Measurements from ENCODE around the gene ROGDI. TPM values are rescaled to one million over a fixed set of nuclear protein-coding genes. Genes with fewer than 3 reads are reported as not detected.
"Not testable (repeated sequence)": the region's sequence is repeated elsewhere in the genome, so short reads cannot be mapped to it uniquely, and the experiment has no call there.

The ROGDI gene
- total and polyA plus RNA-seq, 12 donors = 44.1 to 148 (median 96.9) TPM

- H3K4me1 ChIP-seq = no peaks in the 10 kb centered on the region
- no peaks in the 10 kb centered on the region for H3K9me3 ChIP-seq
- no peak for DNase-seq
- no peak overlapping the region for H3K27ac ChIP-seq
- TF ChIP-seq, protein P1, sequence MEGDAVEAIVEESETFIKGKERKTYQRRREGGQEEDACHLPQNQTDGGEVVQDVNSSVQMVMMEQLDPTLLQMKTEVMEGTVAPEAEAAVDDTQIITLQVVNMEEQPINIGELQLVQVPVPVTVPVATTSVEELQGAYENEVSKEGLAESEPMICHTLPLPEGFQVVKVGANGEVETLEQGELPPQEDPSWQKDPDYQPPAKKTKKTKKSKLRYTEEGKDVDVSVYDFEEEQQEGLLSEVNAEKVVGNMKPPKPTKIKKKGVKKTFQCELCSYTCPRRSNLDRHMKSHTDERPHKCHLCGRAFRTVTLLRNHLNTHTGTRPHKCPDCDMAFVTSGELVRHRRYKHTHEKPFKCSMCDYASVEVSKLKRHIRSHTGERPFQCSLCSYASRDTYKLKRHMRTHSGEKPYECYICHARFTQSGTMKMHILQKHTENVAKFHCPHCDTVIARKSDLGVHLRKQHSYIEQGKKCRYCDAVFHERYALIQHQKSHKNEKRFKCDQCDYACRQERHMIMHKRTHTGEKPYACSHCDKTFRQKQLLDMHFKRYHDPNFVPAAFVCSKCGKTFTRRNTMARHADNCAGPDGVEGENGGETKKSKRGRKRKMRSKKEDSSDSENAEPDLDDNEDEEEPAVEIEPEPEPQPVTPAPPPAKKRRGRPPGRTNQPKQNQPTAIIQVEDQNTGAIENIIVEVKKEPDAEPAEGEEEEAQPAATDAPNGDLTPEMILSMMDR (IDR thresholded peaks at IDR 0.05) = no peak
- H3K36me3 ChIP-seq = no peaks in the 10 kb centered on the region
- H3K27me3 ChIP-seq = no peaks in the 10 kb centered on the region
- 65 to 68% methylated on average over 9 of the region's 9 CpGs for WGBS, 2 donors
- no peak overlapping the region for H3K4me3 ChIP-seq
- ATAC-seq = no peak
- intact Hi-C loops (cut with DNase I) = no loop called here
These were observed 13.9 kb downstream of the ROGDI start for GRCh38 chr16:4788489-4788889.

GRCh38 chr16:4787627-4788482, 14.6 kb downstream of the ROGDI start, which contains the start of gene SEPTIN12:
SEPTIN12 (minus strand) TSS chr16:4788345; CDS start chr16:4787645, 700 bp downstream.
- Histone ChIP-seq H3K27me3 (no peaks in the 10 kb centered on the region), H3K36me3 (no peaks in the 10 kb centered on the region), H3K4me1 (no peaks in the 10 kb centered on the region), H3K9me3 (no peaks in the 10 kb centered on the region), H3K27ac (no peak within 1 kb of the TSS), H3K4me3 (no peak within 1 kb of the TSS)
- TF ChIP-seq, protein P1 (IDR thresholded peaks at IDR 0.05) = no peak
- WGBS, 2 donors = 73 to 77% methylated on average over 14 of the region's 14 CpGs
- intact Hi-C loops (cut with DNase I) = no loop called here
- DNase-seq (no peak), ATAC-seq (peak in 1 of 8 donors; percentile 14)

GRCh38 chr16:4787068-4787467, 15.4 kb downstream of the ROGDI start:
- H3K27me3 ChIP-seq = no peaks in the 10 kb centered on the region
- intact Hi-C loops (cut with DNase I) = no loop called here
- TF ChIP-seq, protein P1 (IDR thresholded peaks at IDR 0.05) = no peak
- no peak overlapping the region for H3K4me3 ChIP-seq
- no peaks in the 10 kb centered on the region for H3K36me3 ChIP-seq
- ATAC-seq (no peak), DNase-seq (no peak)
- no peaks in the 10 kb centered on the region for H3K9me3 ChIP-seq
- H3K4me1 ChIP-seq = no peaks in the 10 kb centered on the region
- H3K27ac ChIP-seq = no peak overlapping the region
- WGBS, 2 donors = 95 to 96% methylated on average over 8 of the region's 8 CpGs

GRCh38 chr16:4785758-4786433, 16.5 kb downstream of the ROGDI start:
- H3K4me1 ChIP-seq = no peaks in the 10 kb centered on the region
- H3K27me3 ChIP-seq = no peaks in the 10 kb centered on the region
- no peaks in the 10 kb centered on the region for H3K36me3 ChIP-seq
- TF ChIP-seq, protein P1 (IDR thresholded peaks at IDR 0.05) = no peak
- no peak overlapping the region for H3K27ac ChIP-seq
- DNase-seq (no peak), ATAC-seq (no peak)
- H3K9me3 ChIP-seq = no peaks in the 10 kb centered on the region
- intact Hi-C loops (cut with DNase I) = no loop called here
- 92 to 93% methylated on average over 23 of the region's 23 CpGs for WGBS, 2 donors
- H3K4me3 ChIP-seq = no peak overlapping the region

- ATAC-seq; H3K9me3 ChIP-seq; DNase-seq; H3K27ac ChIP-seq; H3K4me1 ChIP-seq; H3K36me3 ChIP-seq; H3K27me3 ChIP-seq; intact Hi-C loops (cut with DNase I); H3K4me3 ChIP-seq: not testable (repeated sequence)
- WGBS, 2 donors = 92 to 94% methylated on average over 14 of the region's 14 CpGs
These were observed 17.9 kb downstream of the ROGDI start for GRCh38 chr16:4784444-4784987.
